ENCODE data around the gene PDE8A. TPM values are rescaled to one million over a fixed set of nuclear protein-coding genes. Genes with fewer than 3 reads are reported as not detected.

PDE8A gene
- polyA plus RNA-seq, 3 donors from 2014 or later, result 0.87 to 3.4 (median 2.4) TPM

- Mint-ChIP-seq H3K4me1 (peaks cover 45 to 66% of the 10 kb centered on the region in 2 donors), H3K36me3 (no peaks in the 10 kb centered on the region), H3K4me3 (peak overlapping the region in 2 of 5 donors; percentile 15 to 27), H3K9me3 (no peaks in the 10 kb centered on the region), H3K27ac (peak overlapping the region; percentile 21 to 88 (median 56)), H3K27me3 (ENCODE audit: low read depth in 3 of 3) (no peaks in the 10 kb centered on the region)
- DNase-seq, result no peak
Observed at GRCh38 chr15:85031086-85031943, 49.7 kb downstream of the PDE8A start.

GRCh38 chr15:85031944-85032558 lies 50.4 kb downstream of the PDE8A start:
- H3K4me1 Mint-ChIP-seq, result peaks cover 45 to 67% of the 10 kb centered on the region in 2 donors
- no peak for DNase-seq
- H3K36me3 Mint-ChIP-seq, result no peaks in the 10 kb centered on the region
- H3K27me3 Mint-ChIP-seq (ENCODE audit: low read depth in 3 of 3), result no peaks in the 10 kb centered on the region
- H3K27ac Mint-ChIP-seq, result peak overlapping the region; percentile 21 to 88 (median 56)
- H3K4me3 Mint-ChIP-seq, result peak overlapping the region in 2 of 5 donors; percentile 15 to 27
- H3K9me3 Mint-ChIP-seq, result no peaks in the 10 kb centered on the region

- no peaks in the 10 kb centered on the region for H3K27me3 Mint-ChIP-seq (ENCODE audit: low read depth in 3 of 3)
- DNase-seq, result no peak
- peaks cover 43 to 66% of the 10 kb centered on the region in 2 donors for H3K4me1 Mint-ChIP-seq
- H3K36me3 Mint-ChIP-seq, result no peaks in the 10 kb centered on the region
- H3K27ac Mint-ChIP-seq, result peak overlapping the region in 1 of 6 donors; percentile 9
- H3K9me3 Mint-ChIP-seq, result no peaks in the 10 kb centered on the region
- no peak overlapping the region for H3K4me3 Mint-ChIP-seq
Observed at GRCh38 chr15:85033148-85033547, 51.5 kb downstream of the PDE8A start.

- H3K27ac Mint-ChIP-seq, result no peak overlapping the region
- H3K36me3 Mint-ChIP-seq, result no peaks in the 10 kb centered on the region
- no peak for DNase-seq
- H3K9me3 Mint-ChIP-seq, result no peaks in the 10 kb centered on the region
- peaks cover 39 to 56% of the 10 kb centered on the region in 2 donors for H3K4me1 Mint-ChIP-seq
- no peak overlapping the region for H3K4me3 Mint-ChIP-seq
- H3K27me3 Mint-ChIP-seq (ENCODE audit: low read depth in 3 of 3), result no peaks in the 10 kb centered on the region
Observed at GRCh38 chr15:85034276-85034675, 52.6 kb downstream of the PDE8A start.

- Mint-ChIP-seq H3K4me1 (peaks cover 24 to 39% of the 10 kb centered on the region in 2 donors), H3K27ac (no peak overlapping the region), H3K4me3 (no peak overlapping the region), H3K36me3 (no peaks in the 10 kb centered on the region), H3K9me3 (no peaks in the 10 kb centered on the region), H3K27me3 (ENCODE audit: low read depth in 3 of 3) (no peaks in the 10 kb centered on the region)
- DNase-seq, result no peak
Observed at GRCh38 chr15:85035980-85036379, 54.3 kb downstream of the PDE8A start.

- H3K27ac Mint-ChIP-seq, result peak overlapping the region in 2 of 6 donors; percentile 8 to 32
Observed at GRCh38 chr15:85036716-85037115, 55.1 kb downstream of the PDE8A start.

GRCh38 chr15:85037641-85038040 lies 56.0 kb downstream of the PDE8A start:
- H3K27ac Mint-ChIP-seq, result no peak overlapping the region
- no peak for DNase-seq
- H3K4me3 Mint-ChIP-seq, result no peak overlapping the region
- H3K4me1 Mint-ChIP-seq, result peaks cover 14 to 25% of the 10 kb centered on the region in 2 donors
- H3K9me3 Mint-ChIP-seq, result no peaks in the 10 kb centered on the region
- no peaks in the 10 kb centered on the region for H3K27me3 Mint-ChIP-seq (ENCODE audit: low read depth in 3 of 3)
- H3K36me3 Mint-ChIP-seq, result no peaks in the 10 kb centered on the region

More at GRCh38 chr15:85036716-85037115, 55.1 kb downstream of the PDE8A start:
- DNase-seq, result no peak
- Mint-ChIP-seq H3K4me3 (no peak overlapping the region), H3K27me3 (ENCODE audit: low read depth in 3 of 3) (no peaks in the 10 kb centered on the region), H3K36me3 (no peaks in the 10 kb centered on the region), H3K4me1 (peaks cover 18 to 31% of the 10 kb centered on the region in 2 donors), H3K9me3 (no peaks in the 10 kb centered on the region)

- Mint-ChIP-seq H3K27ac (peak overlapping the region in 1 of 6 donors; percentile 24), H3K9me3 (no peaks in the 10 kb centered on the region), H3K36me3 (no peaks in the 10 kb centered on the region), H3K4me3 (no peak overlapping the region), H3K4me1 (peaks cover 20 to 26% of the 10 kb centered on the region in 2 donors), H3K27me3 (ENCODE audit: low read depth in 3 of 3) (no peaks in the 10 kb centered on the region)
- no peak for DNase-seq
Observed at GRCh38 chr15:85041230-85041629, 59.6 kb downstream of the PDE8A start.

GRCh38 chr15:85044251-85044853 lies 62.7 kb downstream of the PDE8A start:
- Mint-ChIP-seq H3K27me3 (ENCODE audit: low read depth in 3 of 3) (no peaks in the 10 kb centered on the region), H3K9me3 (no peaks in the 10 kb centered on the region), H3K4me3 (no peak overlapping the region), H3K4me1 (peaks cover 26 to 35% of the 10 kb centered on the region in 2 donors), H3K36me3 (no peaks in the 10 kb centered on the region), H3K27ac (peak overlapping the region in 2 of 6 donors; percentile 7 to 86)
- peak; percentile 12 to 29 (median 18) for DNase-seq

GRCh38 chr15:85044894-85045293 lies 63.2 kb downstream of the PDE8A start:
- no peaks in the 10 kb centered on the region for H3K27me3 Mint-ChIP-seq (ENCODE audit: low read depth in 3 of 3)
- DNase-seq, result no peak
- H3K27ac Mint-ChIP-seq, result peak overlapping the region in 4 of 6 donors; percentile 16 to 86 (median 67)
- peaks cover 26 to 41% of the 10 kb centered on the region in 2 donors for H3K4me1 Mint-ChIP-seq
- no peaks in the 10 kb centered on the region for H3K9me3 Mint-ChIP-seq
- no peak overlapping the region for H3K4me3 Mint-ChIP-seq
- H3K36me3 Mint-ChIP-seq, result no peaks in the 10 kb centered on the region

- Mint-ChIP-seq H3K27ac (peak overlapping the region in 4 of 6 donors; percentile 15 to 86 (median 20)), H3K9me3 (no peaks in the 10 kb centered on the region), H3K36me3 (no peaks in the 10 kb centered on the region), H3K4me1 (peaks cover 28 to 48% of the 10 kb centered on the region in 2 donors), H3K4me3 (no peak overlapping the region), H3K27me3 (ENCODE audit: low read depth in 3 of 3) (no peaks in the 10 kb centered on the region)
- DNase-seq, result no peak
Observed at GRCh38 chr15:85045615-85046014, 64.0 kb downstream of the PDE8A start.

GRCh38 chr15:85047271-85047948 lies 65.8 kb downstream of the PDE8A start:
- peak; percentile 14 to 30 (median 29) for DNase-seq
- H3K4me1 Mint-ChIP-seq, result peaks cover 29 to 59% of the 10 kb centered on the region in 2 donors
- no peak overlapping the region for H3K4me3 Mint-ChIP-seq
- no peaks in the 10 kb centered on the region for H3K27me3 Mint-ChIP-seq (ENCODE audit: low read depth in 3 of 3)
- H3K9me3 Mint-ChIP-seq, result no peaks in the 10 kb centered on the region
- H3K27ac Mint-ChIP-seq, result peak overlapping the region; percentile 23 to 78 (median 67)
- H3K36me3 Mint-ChIP-seq, result no peaks in the 10 kb centered on the region

- peaks cover 32 to 66% of the 10 kb centered on the region in 2 donors for H3K4me1 Mint-ChIP-seq
- H3K9me3 Mint-ChIP-seq, result peaks cover 0 to 2% (median 0%) of the 10 kb centered on the region in 6 donors
- H3K27ac Mint-ChIP-seq, result peak overlapping the region in 2 of 6 donors; percentile 13 to 17
- H3K4me3 Mint-ChIP-seq, result no peak overlapping the region
- no peak for DNase-seq
- peaks cover 0 to 2% (median 0%) of the 10 kb centered on the region in 3 donors for H3K27me3 Mint-ChIP-seq (ENCODE audit: low read depth in 3 of 3)
- no peaks in the 10 kb centered on the region for H3K36me3 Mint-ChIP-seq
Observed at GRCh38 chr15:85048430-85048829, 66.8 kb downstream of the PDE8A start.

Measured in immature natural killer cell (primary cell).